GM21447 (cell line): Measurements from ENCODE around the gene SLC25A29.
"Not testable (repeated sequence)": the region's sequence is repeated elsewhere in the genome, so short reads cannot be mapped to it uniquely, and the experiment has no call there.

Experiments used
- ATAC-seq: cut with Tn5 transposase; IDR thresholded peaks from one replicate; pipeline ENCODE4 v1.9.1; 2021; ENCODE audit not compliant: unreplicated experiment

SLC25A29 gene

GRCh38 chr14:100295376-100296105 lies 10.7 kb downstream of the SLC25A29 start:
- ATAC-seq, result no peak

GRCh38 chr14:100294963-100295330 lies 11.3 kb downstream of the SLC25A29 start:
- ATAC-seq, result no peak

GRCh38 chr14:100294213-100294962 lies 11.9 kb downstream of the SLC25A29 start:
- ATAC-seq, result no peak

- no peak for ATAC-seq
Observed at GRCh38 chr14:100293497-100294212, 12.6 kb downstream of the SLC25A29 start.

- ATAC-seq, result no peak
Observed at GRCh38 chr14:100292776-100293461, 13.3 kb downstream of the SLC25A29 start.

GRCh38 chr14:100292301-100292775 lies 13.9 kb downstream of the SLC25A29 start:
- no peak for ATAC-seq

GRCh38 chr14:100291305-100292075 lies 14.8 kb downstream of the SLC25A29 start:
- no peak for ATAC-seq

- ATAC-seq, result no peak
Observed at GRCh38 chr14:100290607-100291304, 15.5 kb downstream of the SLC25A29 start.

GRCh38 chr14:100289916-100290606 lies 16.2 kb downstream of the SLC25A29 start:
- no peak for ATAC-seq

- ATAC-seq, result no peak
Observed at GRCh38 chr14:100288382-100289185, 17.7 kb downstream of the SLC25A29 start.

- ATAC-seq, result not testable (repeated sequence)
Observed at GRCh38 chr14:100287998-100288295, 18.3 kb downstream of the SLC25A29 start.

GRCh38 chr14:100287202-100287997 lies 18.8 kb downstream of the SLC25A29 start:
- no peak for ATAC-seq

GRCh38 chr14:100286484-100287191 lies 19.6 kb downstream of the SLC25A29 start:
- no peak for ATAC-seq

GRCh38 chr14:100285913-100286400 lies 20.3 kb downstream of the SLC25A29 start:
- no peak for ATAC-seq

- peak; percentile 77 for ATAC-seq
Observed at GRCh38 chr14:100285021-100285912, 21.0 kb downstream of the SLC25A29 start.
